Type B pancreatic cell (in vitro differentiated cells): ENCODE results near the gene ZNF44. TPM values are rescaled to one million over a fixed set of nuclear protein-coding genes. Genes with fewer than 3 reads are reported as not detected.

Source experiments
- DNase-seq: peaks from one replicate; pipeline ENCODE4 v3.0.0; 2021; ENCODE audit warnings: mixed read lengths; ENCODE audit not compliant: unreplicated experiment; ENCODE audit errors: extremely low spot score
- H3K27ac Mint-ChIP-seq: 2 replicates; pipeline ENCODE4 v1.8.0; 2021; ENCODE audit warnings: mild to moderate bottlenecking, mixed read lengths
- H3K27me3 Mint-ChIP-seq: 2 replicates; pipeline ENCODE4 v1.8.0; 2021; ENCODE audit warnings: mixed read lengths
- H3K36me3 Mint-ChIP-seq: 2 replicates; pipeline ENCODE4 v1.8.0; 2021; ENCODE audit warnings: mixed read lengths
- H3K4me1 Mint-ChIP-seq: one replicate; pipeline ENCODE4 v1.8.0; 2021; ENCODE audit warnings: mixed read lengths; ENCODE audit not compliant: unreplicated experiment
- H3K4me3 Mint-ChIP-seq: 2 replicates; pipeline ENCODE4 v1.8.0; 2021; ENCODE audit warnings: mild to moderate bottlenecking, mixed read lengths
- H3K9me3 Mint-ChIP-seq: 2 replicates; pipeline ENCODE4 v1.8.0; 2021; ENCODE audit warnings: mixed read lengths
- CTCF ChIP-seq: fragments of 200-600 bp; sonication (generic); conservative IDR thresholded peaks from 2 replicates; pipeline ENCODE4 v1.5.0; 2021; ENCODE audit warnings: antibody characterized with exemption, mild to moderate bottlenecking
- total RNA-seq: library from RNA; stranded (reverse); gene quantifications from 2 replicates; pipeline ENCODE4 v1.2.1, GENCODE V29; 2021; ENCODE audit warnings: low replicate concordance

Gene ZNF44
- total RNA-seq, 1 donor from 2014 or later, result 13.0 TPM

GRCh38 chr19:12287958-12288500, 6.7 kb downstream of the ZNF44 start:
- Mint-ChIP-seq H3K27me3 (no peaks in the 10 kb centered on the region), H3K9me3 (no peaks in the 10 kb centered on the region), H3K27ac (no peak overlapping the region), H3K4me1 (peaks cover 10% of the 10 kb centered on the region), H3K4me3 (no peak overlapping the region), H3K36me3 (peaks cover 25% of the 10 kb centered on the region)
- no peak for TF ChIP-seq CTCF
- peak; percentile 1 for DNase-seq

- peaks cover 4% of the 10 kb centered on the region for H3K9me3 Mint-ChIP-seq
- no peak for TF ChIP-seq CTCF
- H3K4me1 Mint-ChIP-seq, result no peaks in the 10 kb centered on the region
- H3K27ac Mint-ChIP-seq, result no peak overlapping the region
- H3K36me3 Mint-ChIP-seq, result peaks cover 26% of the 10 kb centered on the region
- no peaks in the 10 kb centered on the region for H3K27me3 Mint-ChIP-seq
- no peak overlapping the region for H3K4me3 Mint-ChIP-seq
- no peak for DNase-seq
Observed at GRCh38 chr19:12284631-12285030, 10.1 kb downstream of the ZNF44 start.

- no peak for TF ChIP-seq CTCF
- Mint-ChIP-seq H3K27ac (no peak overlapping the region), H3K36me3 (peaks cover 27% of the 10 kb centered on the region), H3K27me3 (no peaks in the 10 kb centered on the region), H3K4me1 (no peaks in the 10 kb centered on the region), H3K4me3 (no peak overlapping the region), H3K9me3 (peaks cover 4% of the 10 kb centered on the region)
- DNase-seq, result no peak
Observed at GRCh38 chr19:12284226-12284625, 10.5 kb downstream of the ZNF44 start.

GRCh38 chr19:12278713-12279112, 16.0 kb downstream of the ZNF44 start:
- H3K36me3 Mint-ChIP-seq, result peaks cover 54% of the 10 kb centered on the region
- H3K9me3 Mint-ChIP-seq, result peaks cover 20% of the 10 kb centered on the region
- no peak for DNase-seq

GRCh38 chr19:12272980-12273901, 21.4 kb downstream of the ZNF44 start:
- TF ChIP-seq CTCF, result no peak
- Mint-ChIP-seq H3K9me3 (peaks cover 44% of the 10 kb centered on the region), H3K36me3 (peaks cover 69% of the 10 kb centered on the region), H3K27me3 (no peaks in the 10 kb centered on the region), H3K27ac (peak overlapping the region; percentile 53), H3K4me3 (no peak overlapping the region), H3K4me1 (no peaks in the 10 kb centered on the region)
- no peak for DNase-seq

More at GRCh38 chr19:12278713-12279112, 16.0 kb downstream of the ZNF44 start:
- no peak for TF ChIP-seq CTCF
- H3K27me3 Mint-ChIP-seq, result no peaks in the 10 kb centered on the region
- no peaks in the 10 kb centered on the region for H3K4me1 Mint-ChIP-seq
- no peak overlapping the region for H3K4me3 Mint-ChIP-seq
- no peak overlapping the region for H3K27ac Mint-ChIP-seq
